Transverse colon (tissue), 4 donors: ENCODE data around the gene CCDC172. TPM values are rescaled to one million over a fixed set of nuclear protein-coding genes. Genes with fewer than 3 reads are reported as not detected.

Experiments used
- DNase-seq: peaks from one replicate; pipeline ENCODE4 v3.0.0-alpha.2; 2019
- H3K27ac ChIP-seq, 4 donors: fragments of 200-600 bp; sonication (generic); 2 replicates each; pipeline ENCODE4 v1.5.1; 2016 to 2018; ENCODE audit warnings: inconsistent platforms in 4 of 4
- H3K27me3 ChIP-seq: fragments of 200-600 bp; sonication (generic); 2 replicates; pipeline ENCODE4 v1.5.1; 2017; ENCODE audit warnings: inconsistent platforms
- H3K36me3 ChIP-seq, 4 donors: fragments of 200-600 bp; sonication (generic); 2 replicates each; pipeline ENCODE4 v1.5.1; 2017 to 2019; ENCODE audit warnings: inconsistent platforms in 4 of 4
- H3K4me1 ChIP-seq, 4 donors: fragments of 200-600 bp; sonication (generic); 2 replicates each; pipeline ENCODE4 v1.5.1; 2017 to 2020; ENCODE audit warnings: inconsistent platforms in 4 of 4
- H3K4me3 ChIP-seq, 4 donors: fragments of 200-600 bp; sonication (generic); 1 replicate in 1 of 4; 2 replicates in 3 of 4; pipeline versions ENCODE4 v1.5.1 to v1.6.1; 2017 to 2019; ENCODE audit warnings: inconsistent platforms in 4 of 4
- H3K9me3 ChIP-seq, 2 donors: fragments of 200-600 bp; sonication (generic); 2 replicates each; pipeline ENCODE4 v1.5.1; 2017 to 2019; ENCODE audit warnings: inconsistent platforms in 2 of 2
- EP300 ChIP-seq: sonication (generic); formaldehyde crosslinking; IDR thresholded peaks from one replicate; pipeline ENCODE4 v1.6.1; 2017; ENCODE audit warnings: antibody characterized with exemption, low read depth
- POLR2A ChIP-seq: fragments of 450-650 bp; IDR thresholded peaks from one replicate; pipeline ENCODE4 v1.6.1; 2016; ENCODE audit warnings: antibody characterized with exemption, mild to moderate bottlenecking, moderate library complexity
- POLR2AphosphoS5 ChIP-seq, 3 donors: sonication (generic); formaldehyde crosslinking; IDR thresholded peaks; one replicate each; pipeline ENCODE4 v1.6.1; 2016; ENCODE audit warnings: antibody characterized with exemption in 3 of 3
- WGBS, 2 donors: methylation state at CpG; one replicate each; pipeline ENCODE4 v1.1.5; 2018; ENCODE audit warnings: low coverage in 1 of 2; 5-methylcytosine and 5-hydroxymethylcytosine counted together
- in situ Hi-C, 4 donors: fragments of 200-750 bp; cut with MboI; loops; one replicate each; pipeline versions ENCODE4 v1.15.0 to v1.15.1; 2017; ENCODE audit warnings: low sequenced_read_pairs in 3 of 4, low pct_ligation_motif_present in 1 of 4, low pct_unique_long_range_greater_than_20kb in 1 of 4
- intact Hi-C: fragments of 100-400 bp; cut with DNase I; formaldehyde crosslinking; loops from one replicate; pipeline ENCODE4 v1.15.1; 2023; ENCODE audit warnings: low total_unique reads
- total RNA-seq, 4 donors: library from RNA; depleted of rRNA; stranded (reverse); fragments of >200 nt; gene quantifications; one replicate each; pipeline ENCODE4 v1.1.0, GENCODE V29; 2016
- TF ChIP-seq, protein P1 (sequence below), 5 experiments: fragments of 200-600 bp in 3 of 5; fragments of 450-650 bp in 2 of 5; sonication (generic) in 3 of 5; IDR thresholded peaks; 1 replicate in 2 of 5; 2 replicates in 3 of 5; pipeline ENCODE4 v1.5.1; 2016 to 2017; ENCODE audit warnings: antibody characterized with exemption in 5 of 5, inconsistent platforms in 3 of 5, mild to moderate bottlenecking in 2 of 5, moderate library complexity in 1 of 5

The CCDC172 gene
- total RNA-seq, 4 donors from 2014 or later, result not detected

DNA sequence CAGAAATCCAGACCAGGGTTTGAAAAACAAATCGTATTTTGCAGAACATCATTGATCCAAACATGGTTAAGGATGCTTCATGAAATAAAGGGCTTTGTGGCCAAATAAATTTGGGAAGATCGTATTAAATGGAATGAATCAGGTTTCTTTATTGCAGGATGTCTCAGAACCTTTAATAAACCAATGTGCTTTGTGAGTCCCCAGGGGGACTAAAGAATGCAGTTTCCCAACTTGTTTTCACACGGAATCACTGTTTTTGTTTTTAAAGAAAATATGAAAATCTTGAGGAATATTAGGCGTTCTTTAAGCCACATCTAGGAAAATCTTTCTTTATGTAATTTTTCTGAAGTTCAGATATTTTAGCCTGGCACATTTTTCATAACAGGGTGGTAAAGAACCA is 16.8 kb upstream of the CCDC172 start:
- in situ Hi-C loops, result no loop called here
- intact Hi-C loops, result no loop called here
- H3K4me3 ChIP-seq, result no peak overlapping the region
- TF ChIP-seq EP300 (no peak), POLR2A (no peak), POLR2AphosphoS5 (IDR thresholded peaks at IDR 0.05) (no peak)
- TF ChIP-seq, protein P1, sequence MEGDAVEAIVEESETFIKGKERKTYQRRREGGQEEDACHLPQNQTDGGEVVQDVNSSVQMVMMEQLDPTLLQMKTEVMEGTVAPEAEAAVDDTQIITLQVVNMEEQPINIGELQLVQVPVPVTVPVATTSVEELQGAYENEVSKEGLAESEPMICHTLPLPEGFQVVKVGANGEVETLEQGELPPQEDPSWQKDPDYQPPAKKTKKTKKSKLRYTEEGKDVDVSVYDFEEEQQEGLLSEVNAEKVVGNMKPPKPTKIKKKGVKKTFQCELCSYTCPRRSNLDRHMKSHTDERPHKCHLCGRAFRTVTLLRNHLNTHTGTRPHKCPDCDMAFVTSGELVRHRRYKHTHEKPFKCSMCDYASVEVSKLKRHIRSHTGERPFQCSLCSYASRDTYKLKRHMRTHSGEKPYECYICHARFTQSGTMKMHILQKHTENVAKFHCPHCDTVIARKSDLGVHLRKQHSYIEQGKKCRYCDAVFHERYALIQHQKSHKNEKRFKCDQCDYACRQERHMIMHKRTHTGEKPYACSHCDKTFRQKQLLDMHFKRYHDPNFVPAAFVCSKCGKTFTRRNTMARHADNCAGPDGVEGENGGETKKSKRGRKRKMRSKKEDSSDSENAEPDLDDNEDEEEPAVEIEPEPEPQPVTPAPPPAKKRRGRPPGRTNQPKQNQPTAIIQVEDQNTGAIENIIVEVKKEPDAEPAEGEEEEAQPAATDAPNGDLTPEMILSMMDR (IDR thresholded peaks at IDR 0.05), result no peak
- no peaks in the 10 kb centered on the region for H3K4me1 ChIP-seq
- no peaks in the 10 kb centered on the region for H3K36me3 ChIP-seq
- DNase-seq, result no peak
- no peak overlapping the region for H3K27ac ChIP-seq
- no peaks in the 10 kb centered on the region for H3K27me3 ChIP-seq
- WGBS, 2 donors, result 62 to 68% methylated on average over 4 of the region's 4 CpGs
- H3K9me3 ChIP-seq, result no peaks in the 10 kb centered on the region

DNA sequence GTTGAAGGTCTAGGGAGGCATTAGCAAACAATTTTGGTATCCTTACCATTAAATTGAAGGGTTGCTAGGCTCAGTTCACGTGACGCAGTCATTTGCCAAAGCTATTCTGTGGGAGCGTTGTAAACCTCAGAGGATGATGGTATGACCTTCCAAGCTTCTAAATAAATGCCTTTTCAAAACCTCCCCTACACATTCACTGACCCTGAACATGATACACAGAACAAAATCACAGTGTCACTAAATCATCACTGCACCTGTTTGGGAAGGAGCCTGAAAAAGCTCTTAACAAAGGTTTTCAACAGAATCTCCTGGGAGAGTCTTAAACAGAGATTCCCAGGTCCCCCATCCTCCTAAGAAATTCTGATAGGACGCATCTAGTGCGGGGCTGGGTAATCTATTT is 13.2 kb upstream of the CCDC172 start:
- 71 to 80% methylated on average over 4 to 5 of the region's 5 CpGs for WGBS, 2 donors
- TF ChIP-seq, protein P1 (IDR thresholded peaks at IDR 0.05), result no peak
- no peak for TF ChIP-seq EP300
- no peak for TF ChIP-seq POLR2A
- TF ChIP-seq POLR2AphosphoS5 (IDR thresholded peaks at IDR 0.05), result no peak
- no peak overlapping the region for H3K27ac ChIP-seq
- no peaks in the 10 kb centered on the region for H3K4me1 ChIP-seq
- in situ Hi-C loops, result no loop called here
- intact Hi-C loops, result no loop called here
- no peaks in the 10 kb centered on the region for H3K36me3 ChIP-seq
- no peak overlapping the region for H3K4me3 ChIP-seq
- no peaks in the 10 kb centered on the region for H3K9me3 ChIP-seq
- no peaks in the 10 kb centered on the region for H3K27me3 ChIP-seq
- no peak for DNase-seq

DNA sequence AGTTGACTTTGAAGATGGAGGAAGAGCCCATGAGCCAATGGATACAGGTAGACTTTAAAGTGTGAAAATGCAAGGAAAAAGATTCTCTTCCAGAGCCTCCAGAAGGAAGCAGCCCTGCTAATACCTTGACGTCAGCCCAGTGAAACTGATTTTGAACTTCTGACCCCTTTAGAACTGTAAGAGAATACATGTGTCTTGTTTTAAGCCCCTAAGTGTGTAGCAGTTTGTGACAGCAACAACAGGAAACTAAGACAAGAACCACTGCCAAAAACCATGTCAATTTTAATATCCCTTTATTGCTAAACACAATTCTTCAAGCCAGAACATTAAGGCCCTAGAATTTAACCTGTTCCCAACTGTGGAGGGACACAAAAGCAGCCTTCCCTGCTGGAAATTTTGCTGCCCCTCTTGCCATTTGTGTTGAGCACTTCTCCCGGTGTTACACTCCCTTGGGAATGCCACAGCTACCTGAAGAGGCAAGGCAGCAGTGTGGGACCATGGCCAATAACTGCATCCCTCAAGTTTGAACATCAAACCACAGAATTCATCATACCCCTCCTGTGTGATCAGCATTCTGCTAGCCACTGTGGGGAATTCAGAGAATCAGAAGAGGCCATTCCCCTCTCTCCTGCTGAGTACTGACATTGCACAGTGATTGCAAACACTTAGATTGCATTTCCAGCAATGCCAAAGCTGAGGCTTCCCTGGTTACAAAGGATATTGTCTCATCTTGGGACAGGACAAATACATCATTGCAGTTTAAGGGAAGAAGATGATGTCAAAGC is 12.3 kb upstream of the CCDC172 start:
- in situ Hi-C loops (no loop called here), intact Hi-C loops (no loop called here)
- Histone ChIP-seq H3K36me3 (no peaks in the 10 kb centered on the region), H3K4me3 (no peak overlapping the region), H3K27me3 (no peaks in the 10 kb centered on the region), H3K4me1 (no peaks in the 10 kb centered on the region), H3K27ac (no peak overlapping the region), H3K9me3 (no peaks in the 10 kb centered on the region)
- no peak for DNase-seq
- WGBS, 2 donors, result 49 to 56% methylated on average over 2 of the region's 2 CpGs
- TF ChIP-seq POLR2A (no peak), EP300 (no peak), POLR2AphosphoS5 (IDR thresholded peaks at IDR 0.05) (no peak)
- TF ChIP-seq, protein P1 (IDR thresholded peaks at IDR 0.05), result no peak

DNA sequence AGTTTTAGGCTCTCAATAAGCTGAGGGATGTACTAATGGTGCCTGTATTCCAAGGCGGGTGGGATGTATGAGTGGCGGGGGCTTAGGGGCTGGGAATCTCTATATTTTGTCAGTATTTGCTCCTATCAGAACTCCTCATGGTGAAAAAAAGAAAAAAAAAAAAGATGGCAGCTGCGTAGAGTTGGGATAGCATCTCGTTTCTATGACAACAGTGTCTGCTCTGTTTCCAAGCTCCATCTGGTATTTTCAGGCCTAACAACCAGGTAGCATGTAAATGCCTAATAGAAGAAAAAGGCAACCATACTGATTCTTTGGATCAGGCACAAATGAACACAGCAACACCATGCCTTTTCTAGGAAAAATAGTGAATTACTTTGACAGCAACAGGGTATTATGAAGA is 11.7 kb upstream of the CCDC172 start:
- intact Hi-C loops, result no loop called here
- in situ Hi-C loops, result no loop called here
- H3K4me3 ChIP-seq, result no peak overlapping the region
- 61 to 77% methylated on average over 4 of the region's 4 CpGs for WGBS, 2 donors
- H3K27ac ChIP-seq, result no peak overlapping the region
- no peaks in the 10 kb centered on the region for H3K9me3 ChIP-seq
- H3K36me3 ChIP-seq, result no peaks in the 10 kb centered on the region
- DNase-seq, result no peak
- no peaks in the 10 kb centered on the region for H3K27me3 ChIP-seq
- H3K4me1 ChIP-seq, result no peaks in the 10 kb centered on the region
- TF ChIP-seq POLR2A (no peak), EP300 (no peak), POLR2AphosphoS5 (IDR thresholded peaks at IDR 0.05) (no peak)
- TF ChIP-seq, protein P1 (IDR thresholded peaks at IDR 0.05), result no peak
